Amniotic epithelial cell (primary cell): Measurements from ENCODE around the gene ABCD1.

ENCODE experiments used
- DNase-seq: peaks from one replicate; pipeline ENCODE4 v3.0.0-alpha.2; 2010; ENCODE audit warnings: low read depth

Gene ABCD1

DNA sequence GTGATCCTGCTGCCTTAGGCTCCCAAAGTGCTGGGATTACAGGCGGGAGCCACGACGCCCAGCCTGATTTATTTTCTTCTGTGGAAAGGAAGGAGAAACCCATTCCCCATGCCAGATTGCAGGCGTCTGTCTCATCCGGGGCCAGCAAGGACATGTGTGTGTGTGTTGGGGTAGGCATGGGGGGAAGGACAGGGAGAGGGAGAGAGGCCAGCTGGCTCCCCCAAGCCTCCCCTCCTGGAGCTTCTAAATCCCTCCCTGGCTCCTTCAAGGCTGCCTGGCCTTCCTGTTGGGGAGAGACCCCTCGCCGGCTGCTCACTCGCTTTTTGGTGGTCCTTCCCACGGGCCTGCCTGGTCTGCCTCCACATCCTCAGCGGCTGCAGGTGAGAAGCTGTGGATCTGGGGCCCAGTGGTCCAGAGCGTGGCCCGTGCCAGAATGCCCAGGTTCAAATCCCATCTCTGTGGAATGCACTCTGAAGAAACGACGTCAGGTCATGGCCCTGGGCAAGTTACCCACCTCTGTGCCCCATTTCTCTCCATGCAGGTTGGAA is 38.0 kb downstream of the ABCD1 start:
- no peak for DNase-seq

DNA sequence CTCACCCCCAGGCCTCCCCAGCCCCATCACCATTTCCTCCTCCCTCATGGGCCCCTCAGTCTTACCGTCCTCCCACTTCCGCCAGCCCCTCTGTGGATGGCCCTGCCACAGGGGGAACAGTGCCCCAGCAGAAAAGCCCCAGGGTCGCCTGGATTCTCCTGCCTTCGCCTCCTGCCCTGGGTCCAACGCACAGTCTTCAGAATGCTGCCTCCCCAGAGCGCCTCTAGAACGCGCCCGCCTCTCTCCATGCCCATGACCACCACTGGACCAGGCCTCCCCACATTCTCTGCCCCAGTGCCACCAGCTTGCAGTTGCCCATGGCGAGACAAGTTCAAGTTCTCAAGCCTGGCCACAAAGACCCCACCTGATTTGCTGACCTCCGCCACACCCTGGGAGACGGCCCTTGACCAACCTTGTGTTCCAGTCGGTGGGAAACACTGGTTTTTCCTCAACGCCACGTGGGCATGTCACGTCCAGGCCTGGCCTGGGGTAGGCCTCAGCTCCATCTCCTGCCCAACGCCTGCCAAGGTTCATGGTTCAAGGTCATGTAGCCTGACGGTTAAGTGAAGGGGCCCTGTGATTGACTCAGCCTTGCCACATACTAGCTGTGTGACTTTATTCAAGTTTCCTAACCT is 38.8 kb downstream of the ABCD1 start:
- no peak for DNase-seq

DNA sequence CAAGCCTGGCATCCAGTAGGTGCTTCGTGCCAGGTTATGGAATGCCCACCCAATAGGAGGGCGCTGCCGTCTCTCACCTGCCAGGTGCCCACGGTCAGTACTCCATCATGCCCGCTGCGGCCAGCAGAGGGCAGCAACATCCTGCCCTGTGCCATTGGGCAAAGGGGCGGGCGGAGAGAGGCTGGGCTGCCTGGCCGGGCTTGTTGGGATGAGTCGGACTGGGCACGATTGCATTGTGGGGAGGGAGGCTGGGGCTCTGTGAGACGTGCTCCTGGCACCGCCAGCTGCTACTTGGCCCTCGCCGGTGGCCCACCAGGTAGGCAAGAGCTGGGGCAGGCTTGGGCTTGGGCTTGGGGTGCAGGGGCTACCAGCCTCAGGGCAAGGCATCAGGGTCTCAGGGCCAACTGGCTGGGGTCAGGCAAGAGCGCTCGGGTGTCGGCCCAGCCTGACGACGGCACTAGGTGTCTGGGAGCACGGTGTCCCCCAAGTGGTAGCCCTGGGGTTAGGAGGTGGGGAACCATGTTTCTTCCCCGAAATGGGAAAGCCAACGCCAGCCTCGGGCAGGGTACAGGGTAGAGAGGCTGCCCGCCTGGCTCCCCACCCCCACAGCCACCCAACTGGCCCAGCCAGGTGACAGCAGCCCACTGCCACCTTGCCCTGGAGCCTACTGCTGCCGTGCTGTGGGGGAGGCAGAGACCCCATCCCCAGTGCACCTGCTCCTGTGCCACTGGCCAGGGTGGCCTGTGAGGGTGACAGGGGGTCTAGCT is 39.5 kb downstream of the ABCD1 start, which contains the start of gene PLXNB3:
PLXNB3 (plus strand) TSS at position 261 of the 767 bp plus-strand sequence. CDS start 1,287 bp downstream, outside the sequence.
- DNase-seq = peak; percentile 60

DNA sequence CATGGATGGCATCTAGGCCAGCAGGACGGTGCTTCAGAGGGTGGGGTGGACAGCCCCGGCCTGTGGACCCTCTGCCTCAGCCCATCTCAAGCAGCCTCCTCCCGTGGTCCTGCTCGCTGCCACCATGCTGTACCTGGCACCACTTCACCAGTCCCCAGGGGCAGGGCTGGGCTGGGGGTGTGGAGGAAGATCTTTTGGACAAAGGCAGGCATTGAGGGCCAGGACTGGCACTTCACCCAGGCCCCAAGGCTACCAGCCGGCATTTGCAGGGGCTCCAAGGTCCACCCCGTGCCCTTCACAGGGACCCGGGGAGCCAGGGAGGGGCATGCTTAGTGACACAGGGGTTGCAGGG is 40.1 kb downstream of the ABCD1 start:
- no peak for DNase-seq

DNA sequence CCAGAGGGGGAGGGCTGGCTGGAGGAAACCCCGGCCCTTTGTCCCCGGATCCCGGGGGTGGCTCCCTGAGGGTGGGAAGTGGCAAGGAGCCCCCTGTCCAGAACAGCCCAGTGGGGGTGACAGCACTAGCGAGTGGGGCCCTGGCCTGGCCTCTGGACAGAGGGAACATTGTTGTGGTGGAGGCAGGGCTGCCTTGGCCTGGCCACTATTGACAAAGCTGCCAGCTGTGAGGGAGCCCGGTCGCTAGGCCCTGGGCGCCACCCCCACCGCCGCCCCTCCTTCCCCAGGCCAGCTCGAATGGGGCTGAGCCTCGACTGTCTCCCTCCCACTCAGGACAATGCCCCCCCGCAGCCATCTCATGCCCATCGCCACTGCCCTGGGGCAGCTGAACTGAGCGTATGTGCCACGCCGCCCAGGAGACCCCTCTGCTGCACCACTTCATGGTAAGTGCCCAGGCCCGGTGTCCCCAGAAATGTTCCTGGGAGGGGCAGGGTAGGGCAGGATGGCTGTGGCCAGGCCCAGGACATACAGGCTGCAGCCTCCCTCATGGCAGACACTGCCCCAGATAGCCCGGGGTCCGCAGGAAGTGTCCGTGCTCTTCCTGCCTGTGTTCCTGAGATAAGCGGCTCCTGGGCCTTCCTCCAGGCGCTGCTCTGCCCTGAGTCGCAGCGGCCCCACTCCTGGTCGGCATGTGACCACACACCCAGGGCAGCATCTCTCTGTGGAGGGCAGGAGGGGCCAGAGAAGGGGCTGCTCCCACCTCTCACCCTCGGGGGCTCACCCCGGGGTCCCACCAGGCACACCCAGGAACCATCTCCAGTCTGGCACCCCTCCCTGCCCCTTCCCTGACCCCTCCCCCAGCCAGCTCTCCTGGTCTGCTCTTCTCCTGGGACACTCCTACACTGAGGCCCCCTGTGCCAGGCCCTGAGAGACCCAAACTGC is 40.8 kb downstream of the ABCD1 start:
- peak; percentile 16 for DNase-seq

DNA sequence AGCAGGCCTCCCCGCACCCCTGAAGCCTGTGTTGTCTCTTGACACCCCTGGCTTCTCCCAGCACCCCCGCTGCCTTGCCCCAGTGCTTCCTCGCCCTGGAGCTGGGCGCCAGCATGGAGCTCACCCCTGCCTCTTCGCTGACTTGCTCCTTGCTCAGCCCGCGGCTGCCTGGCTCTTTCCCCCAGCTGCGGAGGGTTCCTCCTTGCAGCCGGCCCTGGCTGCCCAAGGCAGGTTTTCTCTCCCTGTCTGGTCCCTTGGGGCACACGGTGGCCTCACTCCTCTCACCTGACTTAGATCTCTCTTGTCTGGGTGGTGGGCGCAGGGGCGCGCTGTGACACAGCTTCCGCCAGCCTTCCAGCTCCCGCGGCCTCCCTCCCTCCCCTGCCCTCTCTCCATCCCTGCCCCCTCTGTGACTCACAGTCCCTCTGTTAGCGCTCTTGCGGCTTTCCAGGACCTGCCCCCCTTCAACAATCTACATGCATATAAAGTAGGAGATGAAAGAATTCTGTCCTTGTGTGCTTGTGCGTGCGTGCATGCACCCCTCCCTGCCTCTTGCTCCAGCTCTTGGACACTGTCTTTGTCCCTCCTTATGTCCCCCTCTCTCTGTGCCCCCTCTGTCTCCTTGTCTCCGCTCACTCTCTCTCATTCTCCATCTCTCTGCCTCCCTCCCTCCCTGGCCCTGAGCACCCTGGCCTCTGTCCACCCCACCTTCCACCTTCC is 41.6 kb downstream of the ABCD1 start:
- DNase-seq = peak; percentile 67

DNA sequence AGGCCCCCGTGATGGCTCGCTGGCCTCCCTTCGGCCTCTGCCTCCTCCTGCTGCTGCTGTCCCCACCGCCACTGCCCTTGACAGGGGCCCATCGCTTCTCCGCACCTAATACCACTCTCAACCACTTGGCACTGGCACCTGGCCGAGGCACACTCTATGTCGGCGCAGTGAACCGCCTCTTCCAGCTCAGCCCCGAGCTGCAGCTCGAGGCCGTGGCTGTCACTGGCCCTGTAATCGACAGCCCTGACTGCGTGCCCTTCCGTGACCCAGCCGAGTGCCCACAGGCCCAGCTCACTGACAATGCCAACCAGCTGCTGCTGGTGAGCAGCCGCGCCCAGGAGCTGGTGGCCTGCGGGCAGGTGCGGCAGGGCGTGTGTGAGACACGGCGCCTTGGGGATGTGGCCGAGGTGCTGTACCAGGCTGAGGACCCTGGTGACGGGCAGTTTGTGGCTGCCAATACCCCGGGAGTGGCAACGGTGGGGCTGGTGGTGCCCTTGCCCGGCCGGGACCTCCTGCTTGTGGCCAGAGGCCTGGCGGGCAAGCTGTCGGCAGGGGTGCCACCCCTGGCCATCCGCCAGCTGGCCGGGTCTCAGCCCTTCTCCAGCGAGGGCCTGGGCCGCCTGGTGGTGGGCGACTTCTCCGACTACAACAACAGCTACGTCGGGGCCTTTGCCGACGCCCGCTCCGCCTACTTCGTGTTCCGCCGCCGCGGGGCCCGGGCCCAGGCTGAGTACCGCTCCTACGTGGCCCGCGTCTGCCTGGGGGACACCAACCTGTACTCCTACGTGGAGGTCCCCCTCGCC is 42.4 kb downstream of the ABCD1 start:
- no peak for DNase-seq

DNA sequence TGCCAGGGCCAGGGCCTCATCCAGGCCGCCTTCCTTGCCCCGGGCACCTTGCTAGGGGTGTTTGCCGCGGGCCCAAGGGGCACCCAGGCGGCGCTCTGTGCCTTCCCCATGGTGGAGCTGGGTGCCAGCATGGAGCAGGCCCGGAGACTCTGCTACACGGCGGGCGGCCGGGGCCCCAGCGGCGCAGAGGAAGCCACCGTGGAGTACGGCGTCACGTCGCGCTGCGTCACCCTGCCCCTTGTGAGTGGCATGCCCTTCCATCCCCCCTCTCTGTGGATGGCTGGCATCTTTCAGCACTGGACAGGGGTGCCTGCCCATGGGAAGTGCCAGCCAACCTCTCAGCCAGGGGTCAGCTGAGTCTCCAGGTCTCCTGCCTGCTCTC is 43.0 kb downstream of the ABCD1 start:
- no peak for DNase-seq

DNA sequence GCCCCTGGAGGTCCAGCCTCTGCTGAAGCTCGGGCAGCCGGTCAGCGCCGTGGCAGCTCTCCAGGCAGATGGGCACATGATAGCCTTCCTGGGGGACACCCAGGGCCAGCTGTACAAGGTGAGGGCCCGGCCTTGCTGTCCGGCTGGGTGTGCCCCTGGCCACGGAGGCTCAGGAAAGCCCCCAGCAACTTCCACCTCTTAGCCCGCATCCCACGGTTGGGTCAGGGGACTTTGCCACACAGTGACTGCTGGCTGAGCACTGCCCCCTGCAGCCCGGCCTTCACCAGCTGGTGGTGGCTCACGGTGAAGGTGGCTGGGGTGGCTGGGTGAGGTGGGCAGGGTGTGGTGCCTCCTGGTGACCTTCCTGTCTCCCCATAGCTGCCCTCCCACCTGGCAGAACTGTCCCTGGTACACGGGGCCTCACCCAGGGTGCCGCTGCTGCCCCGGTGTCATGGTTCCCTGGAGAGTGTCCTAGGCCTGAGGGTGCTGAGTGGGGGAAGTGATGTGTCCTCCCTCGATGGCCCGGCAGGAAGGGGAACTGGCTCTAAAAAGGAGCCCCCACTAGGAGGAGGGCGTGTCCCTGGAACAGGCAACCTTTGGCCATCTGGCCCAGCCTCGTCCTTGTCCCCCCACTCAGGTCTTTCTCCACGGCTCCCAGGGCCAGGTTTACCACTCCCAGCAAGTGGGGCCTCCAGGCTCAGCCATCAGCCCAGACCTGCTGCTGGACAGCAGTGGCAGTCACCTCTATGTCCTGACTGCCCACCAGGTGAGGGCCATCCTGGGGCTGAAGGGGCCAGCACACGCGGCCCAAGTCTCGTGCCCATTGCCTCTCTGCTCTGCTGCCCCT is 43.9 kb downstream of the ABCD1 start:
- DNase-seq = no peak

DNA sequence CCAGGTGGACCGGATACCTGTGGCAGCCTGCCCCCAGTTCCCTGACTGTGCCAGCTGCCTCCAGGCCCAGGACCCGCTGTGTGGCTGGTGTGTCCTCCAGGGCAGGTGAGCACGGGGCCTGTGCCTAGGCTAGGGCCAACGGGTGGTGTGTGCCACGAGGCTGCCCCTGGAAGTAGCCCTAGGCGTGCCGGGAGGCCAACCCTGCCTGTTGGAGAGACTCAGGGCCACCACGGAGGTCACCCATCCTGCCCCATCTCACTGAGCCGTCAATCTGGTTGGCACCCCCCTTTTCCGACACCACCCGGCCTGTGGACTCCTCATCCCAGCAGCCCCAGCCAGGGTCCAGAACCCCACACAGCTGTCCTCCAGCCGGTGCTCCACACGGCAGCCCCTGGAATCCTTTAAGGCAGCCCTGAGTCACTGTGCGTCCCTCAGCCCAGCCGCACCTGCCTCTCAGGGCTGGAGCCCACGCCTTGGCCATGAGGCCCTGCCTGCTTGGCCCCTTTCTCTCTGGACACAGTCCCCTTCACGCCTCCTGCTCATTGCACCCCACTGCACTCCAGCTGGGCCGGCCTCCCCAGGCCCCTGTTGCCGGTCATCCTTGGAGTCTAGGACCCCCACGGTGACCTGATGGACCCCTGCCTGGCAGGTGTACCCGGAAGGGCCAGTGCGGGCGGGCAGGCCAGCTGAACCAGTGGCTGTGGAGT is 44.7 kb downstream of the ABCD1 start:
- no peak for DNase-seq

DNA sequence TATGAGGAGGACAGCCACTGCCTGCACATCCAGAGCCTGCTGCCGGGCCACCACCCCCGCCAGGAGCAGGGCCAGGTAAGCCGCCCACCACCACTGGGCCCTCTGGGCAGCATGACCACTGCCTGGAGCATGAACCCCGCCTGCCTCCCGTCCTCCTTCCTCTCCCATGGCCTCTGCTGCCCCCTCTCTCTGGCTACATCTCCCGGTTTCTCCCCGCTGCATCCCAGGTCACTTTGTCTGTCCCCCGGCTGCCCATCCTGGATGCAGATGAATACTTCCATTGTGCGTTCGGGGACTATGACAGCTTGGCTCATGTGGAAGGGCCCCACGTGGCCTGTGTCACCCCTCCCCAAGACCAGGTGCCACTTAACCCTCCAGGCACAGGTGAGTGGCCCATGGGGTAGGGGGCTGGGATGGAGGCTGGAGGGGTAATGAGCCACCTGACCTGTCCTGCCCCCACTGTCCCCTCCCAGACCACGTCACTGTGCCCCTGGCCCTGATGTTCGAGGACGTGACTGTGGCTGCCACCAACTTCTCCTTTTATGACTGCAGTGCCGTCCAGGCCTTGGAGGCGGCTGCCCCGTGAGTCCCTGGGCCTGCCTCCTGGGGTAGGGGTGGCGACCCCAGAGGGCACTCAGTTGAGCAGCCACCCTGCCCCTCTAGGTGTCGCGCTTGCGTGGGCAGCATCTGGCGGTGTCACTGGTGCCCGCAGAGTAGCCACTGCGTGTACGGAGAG is 45.4 kb downstream of the ABCD1 start:
- DNase-seq = no peak

DNA sequence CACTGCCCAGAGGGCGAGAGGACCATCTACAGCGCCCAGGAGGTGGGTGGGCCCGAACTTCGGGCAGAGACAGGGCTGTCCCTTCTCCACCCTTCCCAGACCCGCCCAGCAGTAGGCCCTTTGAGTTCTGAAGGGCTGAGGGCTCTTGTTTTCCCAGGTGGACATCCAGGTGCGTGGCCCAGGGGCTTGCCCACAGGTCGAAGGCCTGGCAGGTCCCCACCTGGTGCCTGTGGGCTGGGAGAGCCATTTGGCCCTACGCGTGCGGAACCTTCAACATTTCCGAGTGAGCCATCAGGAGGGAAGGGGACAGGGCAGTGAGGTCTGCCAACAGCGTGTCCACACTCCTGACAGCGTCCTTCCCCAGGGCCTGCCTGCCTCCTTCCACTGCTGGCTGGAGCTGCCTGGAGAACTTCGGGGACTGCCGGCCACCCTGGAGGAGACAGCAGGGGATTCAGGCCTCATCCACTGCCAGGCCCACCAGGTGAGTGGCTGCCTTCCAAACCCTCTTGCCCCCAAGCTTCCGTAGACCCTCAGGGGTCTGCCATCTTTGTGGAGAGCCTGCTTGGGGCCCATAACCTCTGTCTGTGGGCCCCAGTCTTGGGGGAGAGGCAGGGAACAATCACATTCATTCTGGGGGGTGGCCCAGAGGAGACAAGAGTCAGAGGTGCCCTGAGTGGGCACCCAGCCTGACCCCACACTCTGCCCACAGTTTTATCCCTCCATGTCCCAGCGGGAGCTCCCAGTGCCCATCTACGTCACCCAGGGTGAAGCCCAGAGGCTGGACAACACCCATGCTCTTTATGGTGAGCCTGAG is 46.2 kb downstream of the ABCD1 start:
- no peak for DNase-seq

DNA sequence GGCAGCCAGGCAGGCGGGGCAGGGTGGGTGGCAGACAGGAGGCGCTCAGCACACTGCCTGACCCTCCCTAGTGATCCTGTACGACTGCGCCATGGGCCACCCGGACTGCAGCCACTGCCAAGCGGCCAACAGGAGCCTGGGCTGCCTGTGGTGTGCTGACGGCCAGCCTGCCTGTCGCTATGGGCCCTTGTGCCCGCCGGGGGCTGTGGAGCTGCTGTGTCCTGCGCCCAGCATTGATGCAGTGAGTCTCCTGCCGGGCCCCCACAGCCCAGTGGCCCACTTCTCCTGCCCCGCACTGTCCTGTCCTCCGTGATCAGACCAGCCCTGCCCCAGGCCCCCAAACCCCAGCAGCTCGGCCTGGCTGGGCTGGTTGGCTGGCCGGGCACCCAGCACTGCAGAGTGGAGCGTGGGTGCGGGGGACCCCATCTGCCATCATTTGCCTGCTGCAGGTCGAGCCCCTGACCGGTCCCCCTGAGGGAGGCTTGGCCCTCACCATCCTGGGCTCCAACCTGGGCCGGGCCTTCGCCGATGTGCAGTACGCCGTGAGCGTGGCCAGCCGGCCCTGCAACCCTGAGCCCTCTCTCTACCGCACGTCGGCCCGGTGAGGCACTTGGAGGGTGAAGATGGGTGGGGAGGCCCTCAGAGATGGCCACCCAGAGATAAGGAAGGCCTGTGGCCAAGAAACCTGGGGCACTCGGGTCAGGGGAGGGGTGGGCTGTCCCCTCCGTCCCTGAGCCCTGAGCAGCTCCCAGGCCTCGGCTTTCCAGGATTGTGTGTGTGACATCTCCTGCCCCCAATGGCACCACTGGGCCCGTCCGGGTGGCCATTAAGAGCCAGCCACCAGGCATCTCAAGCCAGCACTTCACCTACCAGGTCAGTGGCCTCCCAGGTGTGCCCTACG is 47.0 kb downstream of the ABCD1 start:
- DNase-seq = no peak

DNA sequence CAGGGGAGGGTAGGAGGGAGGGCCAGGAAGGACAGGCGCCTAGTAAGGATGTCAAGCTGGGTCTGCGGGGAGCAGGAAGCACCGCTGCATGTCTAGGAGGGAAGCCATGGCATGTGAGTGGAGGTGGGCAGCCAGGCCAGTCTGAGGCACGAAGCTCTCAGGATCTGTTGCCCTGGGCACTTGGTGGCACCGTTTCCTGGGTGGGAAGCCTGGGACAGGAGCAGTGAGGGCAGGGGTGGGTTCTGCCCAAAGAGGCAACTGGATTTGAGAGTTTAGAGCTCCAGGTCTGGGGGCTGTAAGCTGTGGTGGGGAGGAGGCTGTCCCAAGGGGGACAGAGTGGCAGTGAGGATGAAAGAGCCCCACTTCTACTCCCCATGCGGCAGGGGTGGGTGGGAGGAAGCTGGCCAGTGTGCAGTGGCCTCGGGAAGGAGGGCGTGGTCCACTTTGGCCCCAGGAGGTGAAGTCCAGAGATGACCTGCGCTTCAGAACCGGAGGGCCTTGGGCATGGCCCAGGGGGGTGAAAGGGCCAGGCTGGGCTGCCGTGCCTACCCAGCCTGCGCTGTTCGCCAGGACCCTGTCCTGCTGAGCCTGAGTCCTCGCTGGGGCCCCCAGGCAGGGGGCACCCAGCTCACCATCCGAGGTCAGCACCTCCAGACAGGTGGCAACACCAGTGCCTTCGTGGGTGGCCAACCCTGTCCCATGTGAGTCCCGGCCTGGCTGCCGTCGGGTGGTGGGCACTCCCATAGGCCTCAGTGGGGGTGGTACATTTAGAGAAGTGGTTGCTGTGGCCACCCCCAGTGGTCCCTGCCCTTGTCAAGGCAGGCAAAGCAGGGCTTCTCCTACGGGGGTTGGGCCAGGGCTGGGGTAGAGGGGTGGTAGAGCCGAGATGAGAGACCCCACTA is 47.9 kb downstream of the ABCD1 start:
- DNase-seq = no peak

DNA sequence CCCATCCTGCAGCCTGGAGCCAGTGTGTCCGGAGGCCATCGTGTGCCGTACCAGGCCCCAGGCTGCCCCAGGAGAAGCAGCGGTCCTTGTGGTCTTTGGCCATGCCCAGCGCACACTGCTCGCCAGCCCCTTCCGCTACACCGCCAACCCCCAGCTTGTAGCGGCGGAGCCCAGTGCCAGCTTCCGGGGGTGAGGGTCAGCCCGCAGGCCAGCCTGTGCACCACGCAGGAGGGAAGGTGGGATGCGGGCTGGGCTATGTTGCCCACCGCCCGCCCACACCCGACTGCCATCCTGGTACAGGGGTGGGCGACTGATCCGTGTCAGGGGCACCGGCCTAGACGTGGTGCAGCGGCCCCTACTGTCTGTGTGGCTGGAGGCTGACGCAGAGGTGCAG is 48.6 kb downstream of the ABCD1 start:
- no peak for DNase-seq
